ENCODE results near the gene PRKCQ. TPM values are rescaled to one million over a fixed set of nuclear protein-coding genes. Genes with fewer than 3 reads are reported as not detected.

The PRKCQ gene
- total RNA-seq, 1 donor: under 0.01 TPM

DNA sequence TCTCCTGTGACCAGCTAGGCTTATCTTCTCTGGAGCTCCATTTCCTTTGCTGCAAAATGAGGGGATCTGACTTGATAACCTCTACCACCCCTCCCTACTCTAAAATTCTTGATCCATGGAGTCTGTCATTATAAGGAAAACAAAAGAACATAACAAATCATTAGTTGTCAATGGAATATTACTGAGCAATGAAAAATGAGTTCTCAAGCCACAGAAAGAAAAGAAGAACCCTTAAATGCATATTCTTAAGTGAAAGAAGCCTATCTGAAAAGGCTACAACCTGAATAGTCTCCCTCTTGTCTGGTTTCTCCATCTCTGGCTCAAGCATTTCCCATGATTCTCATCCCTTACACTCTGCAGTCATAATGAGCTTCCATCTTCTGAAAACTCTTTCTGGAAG is 110.4 kb downstream of the PRKCQ start:
- TF ChIP-seq, protein P1, sequence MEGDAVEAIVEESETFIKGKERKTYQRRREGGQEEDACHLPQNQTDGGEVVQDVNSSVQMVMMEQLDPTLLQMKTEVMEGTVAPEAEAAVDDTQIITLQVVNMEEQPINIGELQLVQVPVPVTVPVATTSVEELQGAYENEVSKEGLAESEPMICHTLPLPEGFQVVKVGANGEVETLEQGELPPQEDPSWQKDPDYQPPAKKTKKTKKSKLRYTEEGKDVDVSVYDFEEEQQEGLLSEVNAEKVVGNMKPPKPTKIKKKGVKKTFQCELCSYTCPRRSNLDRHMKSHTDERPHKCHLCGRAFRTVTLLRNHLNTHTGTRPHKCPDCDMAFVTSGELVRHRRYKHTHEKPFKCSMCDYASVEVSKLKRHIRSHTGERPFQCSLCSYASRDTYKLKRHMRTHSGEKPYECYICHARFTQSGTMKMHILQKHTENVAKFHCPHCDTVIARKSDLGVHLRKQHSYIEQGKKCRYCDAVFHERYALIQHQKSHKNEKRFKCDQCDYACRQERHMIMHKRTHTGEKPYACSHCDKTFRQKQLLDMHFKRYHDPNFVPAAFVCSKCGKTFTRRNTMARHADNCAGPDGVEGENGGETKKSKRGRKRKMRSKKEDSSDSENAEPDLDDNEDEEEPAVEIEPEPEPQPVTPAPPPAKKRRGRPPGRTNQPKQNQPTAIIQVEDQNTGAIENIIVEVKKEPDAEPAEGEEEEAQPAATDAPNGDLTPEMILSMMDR (IDR thresholded peaks at IDR 0.05; ENCODE audit: insufficient read depth, low read depth, low read length): no peak
- no peak overlapping the region for H3K4me3 ChIP-seq (ENCODE audit: low read depth, low read length)
- DNase-seq (ENCODE audit: low read depth): no peak

DNA sequence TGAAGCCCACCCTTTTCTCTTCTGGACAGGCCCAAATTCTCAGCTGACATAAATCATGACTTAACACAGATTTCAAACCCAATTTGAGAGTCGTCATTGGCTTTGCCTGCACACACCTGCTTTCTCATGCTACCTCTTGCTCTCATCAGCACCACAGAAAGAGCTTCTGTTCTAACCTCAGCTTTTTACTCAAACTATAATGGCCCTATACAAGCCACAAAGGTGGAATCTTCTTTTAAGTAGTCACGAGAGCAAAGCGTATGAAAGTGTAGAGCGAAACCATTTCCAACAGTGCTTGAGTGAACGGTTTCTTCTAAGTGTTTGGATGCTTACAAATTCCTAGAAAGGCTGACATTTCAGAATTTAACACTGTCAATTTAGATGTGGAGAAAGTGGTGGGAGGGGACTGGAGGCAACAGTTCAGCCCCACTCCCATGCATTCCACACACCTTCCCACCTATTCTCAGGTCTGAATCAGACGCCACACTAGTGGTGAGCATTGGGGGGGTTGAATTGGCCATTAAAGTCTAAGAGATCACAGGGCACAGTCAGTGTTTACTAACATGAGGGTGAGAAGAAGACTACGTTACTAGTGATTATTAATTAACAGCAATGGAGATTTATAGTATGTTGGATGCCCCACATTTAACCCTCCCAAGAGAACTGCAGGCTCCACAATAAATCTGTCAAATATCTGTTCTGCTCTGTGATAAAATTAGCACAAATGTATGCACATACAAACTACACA is 114.0 kb downstream of the PRKCQ start:
- no peak overlapping the region for H3K4me3 ChIP-seq (ENCODE audit: low read depth, low read length)
- TF ChIP-seq, protein P1 (IDR thresholded peaks at IDR 0.05; ENCODE audit: insufficient read depth, low read depth, low read length): no peak

DNA sequence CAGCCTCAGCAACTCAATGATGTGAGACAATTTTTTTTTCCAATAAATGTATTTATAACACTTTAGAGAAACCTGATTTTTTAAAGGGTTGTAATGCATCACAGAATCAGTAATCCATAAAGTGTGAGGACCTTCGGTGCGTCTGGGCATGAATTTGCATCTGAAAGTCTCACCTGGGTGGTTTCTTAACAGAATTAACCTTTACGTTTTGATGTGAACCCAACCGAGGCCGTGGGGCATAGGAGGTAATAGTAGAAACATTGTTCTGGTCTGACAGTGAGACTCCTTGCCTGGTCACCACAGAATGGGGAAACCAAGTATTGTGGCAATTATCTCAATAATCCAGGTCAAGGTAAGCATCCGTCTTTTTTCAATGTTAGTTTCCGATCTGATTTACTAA is 114.6 kb downstream of the PRKCQ start:
- no peak for DNase-seq (ENCODE audit: low read depth)
- TF ChIP-seq, protein P1 (IDR thresholded peaks at IDR 0.05; ENCODE audit: insufficient read depth, low read depth, low read length): no peak
- H3K4me3 ChIP-seq (ENCODE audit: low read depth, low read length): no peak overlapping the region

More for the DNA sequence above, 114.0 kb downstream of the PRKCQ start:
- no peak for DNase-seq (ENCODE audit: low read depth)

DNA sequence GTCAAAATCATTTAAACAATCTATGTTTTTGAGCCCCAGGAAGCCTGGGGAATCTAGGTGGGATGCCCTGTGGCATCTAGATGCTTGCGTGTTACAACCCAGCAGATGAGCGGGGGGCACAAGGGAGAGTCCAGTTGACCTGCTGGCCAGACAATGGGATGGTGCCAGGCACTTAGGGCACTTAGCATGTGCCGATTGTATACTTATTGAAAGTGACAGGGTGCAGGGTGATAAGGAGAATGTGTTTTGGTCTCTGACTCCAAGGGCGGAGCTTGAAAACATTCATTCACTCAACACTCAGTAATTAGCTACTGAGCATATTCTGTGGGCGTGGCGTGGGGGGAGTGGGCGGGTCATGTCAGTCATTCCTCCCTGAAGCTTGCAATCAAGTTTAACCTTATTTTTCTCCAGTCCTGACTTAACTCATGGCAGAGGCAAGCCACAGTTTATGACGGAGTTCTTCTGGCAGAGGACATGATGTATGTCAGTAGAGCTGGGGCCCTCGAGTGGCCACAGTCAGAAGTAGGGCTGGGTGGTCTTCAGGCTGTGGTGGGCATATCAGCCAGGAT is 115.1 kb downstream of the PRKCQ start:
- DNase-seq (ENCODE audit: low read depth): no peak
- TF ChIP-seq, protein P1 (IDR thresholded peaks at IDR 0.05; ENCODE audit: insufficient read depth, low read depth, low read length): no peak
- H3K4me3 ChIP-seq (ENCODE audit: low read depth, low read length): no peak overlapping the region

DNA sequence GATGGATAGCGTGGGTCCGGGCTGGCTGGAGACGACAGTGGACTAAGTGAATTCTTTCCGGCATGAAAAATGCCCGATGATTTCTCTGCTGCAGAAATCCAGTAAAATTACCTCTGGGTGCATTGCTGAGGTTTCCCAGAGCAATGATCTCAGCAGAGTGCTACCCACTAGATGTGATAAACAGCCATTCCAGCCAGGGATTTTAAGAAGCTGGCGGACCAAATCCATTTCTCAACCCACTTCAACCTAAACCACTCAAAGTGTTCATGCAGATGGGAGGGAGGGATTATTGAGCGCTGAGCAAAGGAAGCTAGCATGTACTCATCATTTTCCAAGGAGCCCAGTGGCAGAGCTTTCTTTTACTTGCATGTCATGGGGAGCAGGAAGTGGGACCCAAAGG is 116.7 kb downstream of the PRKCQ start:
- TF ChIP-seq, protein P1 (IDR thresholded peaks at IDR 0.05; ENCODE audit: insufficient read depth, low read depth, low read length): no peak
- no peak overlapping the region for H3K4me3 ChIP-seq (ENCODE audit: low read depth, low read length)
- DNase-seq (ENCODE audit: low read depth): no peak

DNA sequence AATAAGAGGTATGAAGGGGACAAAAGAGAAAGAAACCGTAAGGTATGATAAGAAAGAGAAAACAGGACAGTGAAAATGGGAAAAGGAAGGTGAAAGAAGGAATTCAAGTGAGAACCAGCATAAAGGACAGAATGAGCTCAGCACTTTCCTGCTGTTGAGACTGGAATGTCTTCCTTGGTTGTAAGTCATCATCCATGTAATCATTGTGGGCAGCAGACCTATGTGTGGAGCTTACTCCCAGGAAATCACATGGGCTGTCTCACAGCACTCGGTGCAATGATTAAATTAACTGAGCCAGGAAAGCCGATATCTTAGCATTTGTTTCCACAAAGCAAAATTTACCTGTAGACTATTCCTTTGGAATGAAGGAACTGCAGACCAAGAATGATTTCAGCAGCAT is 118.1 kb downstream of the PRKCQ start:
- TF ChIP-seq, protein P1 (IDR thresholded peaks at IDR 0.05; ENCODE audit: insufficient read depth, low read depth, low read length): no peak
- no peak for DNase-seq (ENCODE audit: low read depth)
- H3K4me3 ChIP-seq (ENCODE audit: low read depth, low read length): no peak overlapping the region
